Measurements from ENCODE around the gene TNKS1BP1.

TNKS1BP1 gene

GRCh38 chr11:57324154-57324885, 432 bp downstream of the TNKS1BP1 start:
- H3K36me3 ChIP-seq (ENCODE audit: control insufficient read depth in 1 of 2, insufficient read depth in 2 of 2, low read length in 2 of 2), result peaks cover 21 to 43% of the 10 kb centered on the region in 2 donors
- peak overlapping the region; percentile 78 to 83 for H3K4me3 ChIP-seq (ENCODE audit: low read depth in 1 of 2, low read length in 2 of 2)
- no peaks in the 10 kb centered on the region for H3K9me3 ChIP-seq (ENCODE audit: control insufficient read depth in 1 of 2, low read length in 2 of 2)
- H3K27ac ChIP-seq (ENCODE audit: low read length), result peak overlapping the region; percentile 82
- H3K27me3 ChIP-seq (ENCODE audit: low read depth, low read length), result no peaks in the 10 kb centered on the region
- peaks cover 18 to 29% of the 10 kb centered on the region in 2 donors for H3K4me1 ChIP-seq (ENCODE audit: control insufficient read depth in 1 of 2, insufficient read depth in 2 of 2, low read length in 2 of 2)

- Histone ChIP-seq H3K9me3 (ENCODE audit: control insufficient read depth in 1 of 2, low read length in 2 of 2) (no peaks in the 10 kb centered on the region), H3K4me1 (ENCODE audit: control insufficient read depth in 1 of 2, insufficient read depth in 2 of 2, low read length in 2 of 2) (peaks cover 18 to 29% of the 10 kb centered on the region in 2 donors), H3K4me3 (ENCODE audit: low read depth in 1 of 2, low read length in 2 of 2) (peak overlapping the region; percentile 78 to 83), H3K27ac (ENCODE audit: low read length) (peak overlapping the region; percentile 82), H3K27me3 (ENCODE audit: low read depth, low read length) (no peaks in the 10 kb centered on the region), H3K36me3 (ENCODE audit: control insufficient read depth in 1 of 2, insufficient read depth in 2 of 2, low read length in 2 of 2) (peaks cover 21 to 38% of the 10 kb centered on the region in 2 donors)
Measured at GRCh38 chr11:57323855-57324153, 948 bp downstream of the TNKS1BP1 start.

GRCh38 chr11:57323167-57323854, 1.4 kb downstream of the TNKS1BP1 start:
- peaks cover 18 to 33% of the 10 kb centered on the region in 2 donors for H3K4me1 ChIP-seq (ENCODE audit: control insufficient read depth in 1 of 2, insufficient read depth in 2 of 2, low read length in 2 of 2)
- peak overlapping the region; percentile 78 to 83 for H3K4me3 ChIP-seq (ENCODE audit: low read depth in 1 of 2, low read length in 2 of 2)
- H3K27ac ChIP-seq (ENCODE audit: low read length), result peak overlapping the region; percentile 82
- peaks cover 19 to 33% of the 10 kb centered on the region in 2 donors for H3K36me3 ChIP-seq (ENCODE audit: control insufficient read depth in 1 of 2, insufficient read depth in 2 of 2, low read length in 2 of 2)
- no peaks in the 10 kb centered on the region for H3K9me3 ChIP-seq (ENCODE audit: control insufficient read depth in 1 of 2, low read length in 2 of 2)
- no peaks in the 10 kb centered on the region for H3K27me3 ChIP-seq (ENCODE audit: low read depth, low read length)

- Histone ChIP-seq H3K27ac (ENCODE audit: low read length) (peak overlapping the region; percentile 82), H3K4me1 (ENCODE audit: control insufficient read depth in 1 of 2, insufficient read depth in 2 of 2, low read length in 2 of 2) (peaks cover 25 to 41% of the 10 kb centered on the region in 2 donors), H3K36me3 (ENCODE audit: control insufficient read depth in 1 of 2, insufficient read depth in 2 of 2, low read length in 2 of 2) (peaks cover 18 to 28% of the 10 kb centered on the region in 2 donors), H3K9me3 (ENCODE audit: control insufficient read depth in 1 of 2, low read length in 2 of 2) (no peaks in the 10 kb centered on the region), H3K27me3 (ENCODE audit: low read depth, low read length) (no peaks in the 10 kb centered on the region), H3K4me3 (ENCODE audit: low read depth in 1 of 2, low read length in 2 of 2) (peak overlapping the region; percentile 78 to 83)
Measured at GRCh38 chr11:57322256-57323166, 2.2 kb downstream of the TNKS1BP1 start.

GRCh38 chr11:57321388-57322255, 3.1 kb downstream of the TNKS1BP1 start:
- Histone ChIP-seq H3K4me3 (ENCODE audit: low read depth in 1 of 2, low read length in 2 of 2) (peak overlapping the region; percentile 34 to 52), H3K27ac (ENCODE audit: low read length) (peak overlapping the region; percentile 82), H3K9me3 (ENCODE audit: control insufficient read depth in 1 of 2, low read length in 2 of 2) (no peaks in the 10 kb centered on the region), H3K36me3 (ENCODE audit: control insufficient read depth in 1 of 2, insufficient read depth in 2 of 2, low read length in 2 of 2) (peaks cover 18 to 29% of the 10 kb centered on the region in 2 donors), H3K27me3 (ENCODE audit: low read depth, low read length) (no peaks in the 10 kb centered on the region), H3K4me1 (ENCODE audit: control insufficient read depth in 1 of 2, insufficient read depth in 2 of 2, low read length in 2 of 2) (peaks cover 30 to 50% of the 10 kb centered on the region in 2 donors)

- Histone ChIP-seq H3K36me3 (ENCODE audit: control insufficient read depth in 1 of 2, insufficient read depth in 2 of 2, low read length in 2 of 2) (peaks cover 21 to 35% of the 10 kb centered on the region in 2 donors), H3K27ac (ENCODE audit: low read length) (peak overlapping the region; percentile 82), H3K4me1 (ENCODE audit: control insufficient read depth in 1 of 2, insufficient read depth in 2 of 2, low read length in 2 of 2) (peaks cover 34 to 52% of the 10 kb centered on the region in 2 donors), H3K4me3 (ENCODE audit: low read depth in 1 of 2, low read length in 2 of 2) (peak overlapping the region; percentile 34 to 52), H3K9me3 (ENCODE audit: control insufficient read depth in 1 of 2, low read length in 2 of 2) (no peaks in the 10 kb centered on the region), H3K27me3 (ENCODE audit: low read depth, low read length) (no peaks in the 10 kb centered on the region)
Measured at GRCh38 chr11:57320719-57321387, 3.9 kb downstream of the TNKS1BP1 start.

- H3K27me3 ChIP-seq (ENCODE audit: low read depth, low read length), result no peaks in the 10 kb centered on the region
- H3K4me1 ChIP-seq (ENCODE audit: control insufficient read depth in 1 of 2, insufficient read depth in 2 of 2, low read length in 2 of 2), result peaks cover 32 to 49% of the 10 kb centered on the region in 2 donors
- H3K27ac ChIP-seq (ENCODE audit: low read length), result no peak overlapping the region
- H3K9me3 ChIP-seq (ENCODE audit: control insufficient read depth in 1 of 2, low read length in 2 of 2), result no peaks in the 10 kb centered on the region
- H3K4me3 ChIP-seq (ENCODE audit: low read depth in 1 of 2, low read length in 2 of 2), result peak overlapping the region in 1 of 2 donors; percentile 3
- peaks cover 21 to 39% of the 10 kb centered on the region in 2 donors for H3K36me3 ChIP-seq (ENCODE audit: control insufficient read depth in 1 of 2, insufficient read depth in 2 of 2, low read length in 2 of 2)
Measured at GRCh38 chr11:57320067-57320718, 4.6 kb downstream of the TNKS1BP1 start.

GRCh38 chr11:57318178-57318577, 6.6 kb downstream of the TNKS1BP1 start:
- Histone ChIP-seq H3K4me3 (ENCODE audit: low read depth in 1 of 2, low read length in 2 of 2) (no peak overlapping the region), H3K27ac (ENCODE audit: low read length) (no peak overlapping the region), H3K36me3 (ENCODE audit: control insufficient read depth in 1 of 2, insufficient read depth in 2 of 2, low read length in 2 of 2) (peaks cover 27 to 53% of the 10 kb centered on the region in 2 donors), H3K9me3 (ENCODE audit: control insufficient read depth in 1 of 2, low read length in 2 of 2) (no peaks in the 10 kb centered on the region), H3K27me3 (ENCODE audit: low read depth, low read length) (no peaks in the 10 kb centered on the region), H3K4me1 (ENCODE audit: control insufficient read depth in 1 of 2, insufficient read depth in 2 of 2, low read length in 2 of 2) (peaks cover 27 to 45% of the 10 kb centered on the region in 2 donors)

- Histone ChIP-seq H3K27ac (ENCODE audit: low read length) (peak overlapping the region; percentile 5), H3K4me1 (ENCODE audit: control insufficient read depth in 1 of 2, insufficient read depth in 2 of 2, low read length in 2 of 2) (peaks cover 33 to 64% of the 10 kb centered on the region in 2 donors), H3K27me3 (ENCODE audit: low read depth, low read length) (no peaks in the 10 kb centered on the region), H3K9me3 (ENCODE audit: control insufficient read depth in 1 of 2, low read length in 2 of 2) (no peaks in the 10 kb centered on the region), H3K4me3 (ENCODE audit: low read depth in 1 of 2, low read length in 2 of 2) (no peak overlapping the region), H3K36me3 (ENCODE audit: control insufficient read depth in 1 of 2, insufficient read depth in 2 of 2, low read length in 2 of 2) (peaks cover 32 to 60% of the 10 kb centered on the region in 2 donors)
Measured at GRCh38 chr11:57316017-57316416, 8.7 kb downstream of the TNKS1BP1 start.

- H3K36me3 ChIP-seq (ENCODE audit: control insufficient read depth in 1 of 2, insufficient read depth in 2 of 2, low read length in 2 of 2), result peaks cover 32 to 62% of the 10 kb centered on the region in 2 donors
- H3K9me3 ChIP-seq (ENCODE audit: control insufficient read depth in 1 of 2, low read length in 2 of 2), result no peaks in the 10 kb centered on the region
- peaks cover 33 to 68% of the 10 kb centered on the region in 2 donors for H3K4me1 ChIP-seq (ENCODE audit: control insufficient read depth in 1 of 2, insufficient read depth in 2 of 2, low read length in 2 of 2)
- H3K27ac ChIP-seq (ENCODE audit: low read length), result peak overlapping the region; percentile 5
- no peak overlapping the region for H3K4me3 ChIP-seq (ENCODE audit: low read depth in 1 of 2, low read length in 2 of 2)
- no peaks in the 10 kb centered on the region for H3K27me3 ChIP-seq (ENCODE audit: low read depth, low read length)
Measured at GRCh38 chr11:57315491-57315890, 9.3 kb downstream of the TNKS1BP1 start.
